Neural cell (in vitro differentiated cells): ENCODE results near the gene ADARB2. TPM values are rescaled to one million over a fixed set of nuclear protein-coding genes. Genes with fewer than 3 reads are reported as not detected.
A peak's percentile ranks its signal among the peaks of the same experiment; 100 is the strongest.

Source experiments
- H2AFZ ChIP-seq: fragments of 200-600, 300-800 bp; sonication (generic), shearing (Covaris generic); 2 replicates; pipeline ENCODE4 v1.6.0; 2014; ENCODE audit warnings: low read depth, mild to moderate bottlenecking, antibody characterized with exemption, low read length, moderate library complexity
- H3F3A ChIP-seq: fragments of 200-600 bp; shearing (Covaris generic); 2 replicates; pipeline ENCODE4 v1.6.1; 2016; ENCODE audit warnings: mild to moderate bottlenecking, moderate library complexity, mixed read lengths, antibody characterized with exemption, low read length; ENCODE audit not compliant: insufficient read depth, poor library complexity, severe bottlenecking
- H3K27ac ChIP-seq: fragments of 200-600, 300-800 bp; sonication (generic), shearing (Covaris generic); 2 replicates; pipeline ENCODE4 v1.5.1; 2014; ENCODE audit warnings: mild to moderate bottlenecking, low read length, moderate library complexity
- H3K27me3 ChIP-seq: fragments of 300-800, 200-600 bp; sonication (generic), shearing (Covaris generic); 2 replicates; pipeline ENCODE4 v1.6.0; 2014; ENCODE audit warnings: mild to moderate bottlenecking, low read depth, low read length, moderate library complexity; ENCODE audit not compliant: insufficient read depth
- H3K36me3 ChIP-seq: fragments of 300-800, 200-600 bp; sonication (generic), shearing (Covaris generic); 2 replicates; pipeline ENCODE4 v1.5.1; 2014; ENCODE audit warnings: mild to moderate bottlenecking, antibody characterized with exemption, low read length, moderate library complexity; ENCODE audit not compliant: insufficient read depth
- H3K4me2 ChIP-seq: fragments of 300-800, 200-600 bp; sonication (generic), shearing (Covaris generic); 2 replicates; pipeline ENCODE4 v1.6.0; 2014; ENCODE audit warnings: mild to moderate bottlenecking, low read length
- H3K4me3 ChIP-seq: fragments of 300-800, 200-600 bp; sonication (generic), shearing (Covaris generic); 2 replicates; pipeline ENCODE4 v1.5.1; 2014; ENCODE audit warnings: mild to moderate bottlenecking, low read length, moderate library complexity
- H3K79me2 ChIP-seq: fragments of 200-600 bp; shearing (Covaris generic); replicated peaks from 2 replicates; pipeline ENCODE4 v1.6.0; 2014; ENCODE audit warnings: mild to moderate bottlenecking, low read length, moderate library complexity; ENCODE audit not compliant: insufficient read depth
- H3K9ac ChIP-seq: fragments of 300-800, 200-600 bp; sonication (generic), shearing (Covaris generic); 2 replicates; pipeline ENCODE4 v1.6.1; 2016; ENCODE audit warnings: mild to moderate bottlenecking, low read length, mixed read lengths
- H3K9me2 ChIP-seq: fragments of 200-600 bp; shearing (Covaris generic); 2 replicates; pipeline ENCODE4 v1.6.1; 2016; ENCODE audit warnings: mild to moderate bottlenecking, low read length, mixed read lengths; ENCODE audit not compliant: insufficient read depth
- H3K9me3 ChIP-seq: fragments of 200-600, 300-800 bp; sonication (generic), shearing (Covaris generic); 2 replicates; pipeline ENCODE4 v1.6.1; 2016; ENCODE audit warnings: mild to moderate bottlenecking, mixed run types, low read length, moderate library complexity, mixed read lengths
- H4K20me1 ChIP-seq: fragments of 200-600 bp; shearing (Covaris generic); 2 replicates; pipeline ENCODE4 v1.6.1; 2016; ENCODE audit warnings: mild to moderate bottlenecking, mixed run types; ENCODE audit not compliant: insufficient read depth
- EP300 ChIP-seq: fragments of 450-650 bp; conservative IDR thresholded peaks from 2 replicates; pipeline ENCODE4 v1.6.1; 2014; ENCODE audit warnings: antibody characterized with exemption, mild to moderate bottlenecking, moderate library complexity; ENCODE audit not compliant: poor library complexity, severe bottlenecking
- EZH2 ChIP-seq: fragments of 200-600, 300-800 bp; shearing (Covaris generic), sonication (generic); IDR thresholded peaks from 2 replicates; pipeline ENCODE4 v1.6.1; 2014; ENCODE audit warnings: antibody characterized with exemption, low read length, borderline replicate concordance, mild to moderate bottlenecking; ENCODE audit not compliant: insufficient read depth, poor library complexity, severe bottlenecking
- MXI1 ChIP-seq: fragments of 450-650 bp; conservative IDR thresholded peaks from 2 replicates; pipeline ENCODE4 v1.6.1; 2014; ENCODE audit warnings: antibody characterized with exemption, mild to moderate bottlenecking; ENCODE audit not compliant: poor library complexity, severe bottlenecking
- POLR2AphosphoS5 ChIP-seq: IDR thresholded peaks from 2 replicates; pipeline ENCODE4 v1.6.1; 2012
- RAD21 ChIP-seq: fragments of 450-650 bp; conservative IDR thresholded peaks from 2 replicates; pipeline ENCODE4 v1.6.1; 2014; ENCODE audit warnings: antibody characterized with exemption, mild to moderate bottlenecking, moderate library complexity
- REST ChIP-seq: IDR thresholded peaks from 2 replicates; pipeline ENCODE4 v1.6.1; 2012; ENCODE audit warnings: borderline replicate concordance
- SMC3 ChIP-seq: fragments of 450-650 bp; conservative IDR thresholded peaks from 2 replicates; pipeline ENCODE4 v1.6.1; 2014; ENCODE audit warnings: antibody characterized with exemption, mild to moderate bottlenecking, moderate library complexity; ENCODE audit not compliant: poor library complexity
- TAF1 ChIP-seq: IDR thresholded peaks from 2 replicates; pipeline ENCODE4 v1.6.1; 2012; ENCODE audit warnings: low read depth
- polyA plus RNA-seq: library from polyadenylated mRNA; depleted of rRNA; stranded (reverse); fragments of >200 nt; gene quantifications from 2 replicates; pipeline ENCODE4 v1.2.3, GENCODE V29; 2014
- TF ChIP-seq, protein P1 (sequence below): fragments of 450-650 bp; IDR thresholded peaks from 2 replicates; pipeline ENCODE4 v1.5.1; 2014; ENCODE audit warnings: antibody characterized with exemption, mild to moderate bottlenecking, moderate library complexity; ENCODE audit not compliant: poor library complexity, severe bottlenecking

ADARB2 gene
- polyA plus RNA-seq, 1 donor from 2014 or later, result 3.6 TPM

DNA sequence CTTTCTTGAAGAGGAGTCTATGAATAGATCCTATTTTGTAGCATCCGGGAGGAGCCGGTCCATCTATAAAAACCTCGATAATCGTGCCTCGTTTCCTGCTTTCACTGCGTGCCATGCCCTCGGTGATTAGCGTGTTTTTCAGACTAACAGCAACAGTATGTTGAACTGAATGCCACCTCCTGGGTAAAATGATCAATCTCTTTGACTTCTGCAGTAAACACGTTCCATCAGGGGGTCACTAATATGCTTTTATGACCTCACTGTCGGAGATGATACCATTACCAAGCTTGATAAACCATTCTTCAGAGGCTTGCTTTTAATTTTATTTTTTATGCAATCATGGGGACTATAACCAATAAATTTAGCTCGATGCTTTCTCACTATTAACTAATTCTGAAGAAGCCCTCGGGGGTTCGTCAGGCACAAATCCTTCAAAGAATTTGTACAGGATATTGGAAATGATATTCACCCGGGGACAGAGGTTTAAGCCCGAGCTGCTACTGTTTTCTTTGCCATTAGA is 228.3 kb downstream of the ADARB2 start:
- no peaks in the 10 kb centered on the region for H3K79me2 ChIP-seq
- H2AFZ ChIP-seq, result no peak overlapping the region
- H3K9me3 ChIP-seq, result no peaks in the 10 kb centered on the region
- no peaks in the 10 kb centered on the region for H3K9me2 ChIP-seq
- no peaks in the 10 kb centered on the region for H4K20me1 ChIP-seq
- no peaks in the 10 kb centered on the region for H3K27me3 ChIP-seq
- H3K4me3 ChIP-seq, result no peak overlapping the region
- H3K36me3 ChIP-seq, result no peaks in the 10 kb centered on the region
- H3K27ac ChIP-seq, result no peak overlapping the region
- TF ChIP-seq MXI1, result no peak
- TF ChIP-seq, protein P1, sequence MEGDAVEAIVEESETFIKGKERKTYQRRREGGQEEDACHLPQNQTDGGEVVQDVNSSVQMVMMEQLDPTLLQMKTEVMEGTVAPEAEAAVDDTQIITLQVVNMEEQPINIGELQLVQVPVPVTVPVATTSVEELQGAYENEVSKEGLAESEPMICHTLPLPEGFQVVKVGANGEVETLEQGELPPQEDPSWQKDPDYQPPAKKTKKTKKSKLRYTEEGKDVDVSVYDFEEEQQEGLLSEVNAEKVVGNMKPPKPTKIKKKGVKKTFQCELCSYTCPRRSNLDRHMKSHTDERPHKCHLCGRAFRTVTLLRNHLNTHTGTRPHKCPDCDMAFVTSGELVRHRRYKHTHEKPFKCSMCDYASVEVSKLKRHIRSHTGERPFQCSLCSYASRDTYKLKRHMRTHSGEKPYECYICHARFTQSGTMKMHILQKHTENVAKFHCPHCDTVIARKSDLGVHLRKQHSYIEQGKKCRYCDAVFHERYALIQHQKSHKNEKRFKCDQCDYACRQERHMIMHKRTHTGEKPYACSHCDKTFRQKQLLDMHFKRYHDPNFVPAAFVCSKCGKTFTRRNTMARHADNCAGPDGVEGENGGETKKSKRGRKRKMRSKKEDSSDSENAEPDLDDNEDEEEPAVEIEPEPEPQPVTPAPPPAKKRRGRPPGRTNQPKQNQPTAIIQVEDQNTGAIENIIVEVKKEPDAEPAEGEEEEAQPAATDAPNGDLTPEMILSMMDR, result no peak
- TF ChIP-seq POLR2AphosphoS5, result peak; percentile 53
- TF ChIP-seq TAF1, result no peak
- TF ChIP-seq SMC3, result no peak
- no peak for TF ChIP-seq RAD21
- H3F3A ChIP-seq, result no peaks in the 10 kb centered on the region
- H3K9ac ChIP-seq, result no peak overlapping the region
- no peak overlapping the region for H3K4me2 ChIP-seq

DNA sequence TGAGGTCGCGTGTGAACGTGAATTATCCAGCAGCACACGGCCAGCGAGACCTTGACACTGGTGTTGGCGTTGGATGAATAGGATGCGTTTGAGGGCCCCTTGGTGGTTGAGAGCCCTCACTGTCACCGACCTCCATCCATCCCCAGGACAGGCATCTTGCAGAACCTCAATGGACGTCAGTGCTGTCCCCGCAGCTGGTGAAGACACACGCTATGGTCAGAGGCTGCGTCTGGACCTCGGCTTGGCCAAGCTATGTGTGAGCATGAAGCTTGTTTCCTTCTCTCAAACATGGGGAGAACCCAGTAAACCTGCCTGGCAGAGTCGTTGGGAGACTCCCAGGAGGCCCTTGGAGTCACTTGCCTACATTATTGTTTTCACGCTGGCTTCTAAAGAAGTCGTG is 229.2 kb downstream of the ADARB2 start:
- Histone ChIP-seq H3K36me3 (no peaks in the 10 kb centered on the region), H4K20me1 (no peaks in the 10 kb centered on the region), H3K79me2 (no peaks in the 10 kb centered on the region), H3K27me3 (no peaks in the 10 kb centered on the region), H3F3A (no peaks in the 10 kb centered on the region), H3K9me3 (no peaks in the 10 kb centered on the region), H3K9me2 (no peaks in the 10 kb centered on the region), H3K9ac (no peak overlapping the region), H3K4me2 (no peak overlapping the region), H2AFZ (no peak overlapping the region), H3K27ac (no peak overlapping the region), H3K4me3 (no peak overlapping the region)
- TF ChIP-seq, protein P1, result no peak
- TF ChIP-seq SMC3, result no peak
- no peak for TF ChIP-seq TAF1
- no peak for TF ChIP-seq RAD21
- TF ChIP-seq EP300, result no peak
- TF ChIP-seq POLR2AphosphoS5, result no peak
- no peak for TF ChIP-seq REST
- TF ChIP-seq MXI1, result no peak
- TF ChIP-seq EZH2, result no peak
